ENCODE results near the gene KCNK13. TPM values are rescaled to one million over a fixed set of nuclear protein-coding genes. Genes with fewer than 3 reads are reported as not detected.
"Not testable (repeated sequence)": the region's sequence is repeated elsewhere in the genome, so short reads cannot be mapped to it uniquely, and the experiment has no call there.

Gene KCNK13
- total RNA-seq, result under 1 TPM; 0.15 to 0.32 TPM

DNA sequence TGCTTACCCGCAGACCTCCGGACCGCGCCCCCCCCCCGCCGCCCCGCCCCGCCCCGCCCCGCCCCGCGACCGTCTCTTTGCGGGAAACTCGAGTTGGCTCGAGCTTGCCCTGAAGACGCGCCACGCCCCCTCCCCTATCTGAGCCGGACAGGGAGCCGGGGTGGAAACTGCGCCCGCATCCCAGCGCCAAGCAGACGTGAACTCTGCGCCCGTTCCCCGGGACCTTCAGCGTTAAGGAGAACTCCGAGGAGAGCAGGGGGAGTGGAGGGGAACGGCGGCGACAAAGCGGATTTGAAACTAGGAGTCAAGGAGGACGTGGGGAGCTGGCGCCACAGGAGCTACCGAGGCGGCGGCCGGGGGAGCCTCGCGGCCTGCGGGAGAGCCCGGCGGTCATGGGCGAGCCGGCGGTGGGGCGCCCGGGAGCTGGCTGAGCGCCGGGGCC is at the start of gene KCNK13:
TSS of gene KCNK13 (plus strand) at position 310 of the 442 bp plus-strand sequence. CDS start 212 bp downstream, outside the sequence.
- H3K9ac ChIP-seq (ENCODE audit: low read depth in 2 of 2, low read length in 2 of 2), result no peak within 1 kb of the TSS
- intact Hi-C loops (cut with DNase I), result no loop called here

DNA sequence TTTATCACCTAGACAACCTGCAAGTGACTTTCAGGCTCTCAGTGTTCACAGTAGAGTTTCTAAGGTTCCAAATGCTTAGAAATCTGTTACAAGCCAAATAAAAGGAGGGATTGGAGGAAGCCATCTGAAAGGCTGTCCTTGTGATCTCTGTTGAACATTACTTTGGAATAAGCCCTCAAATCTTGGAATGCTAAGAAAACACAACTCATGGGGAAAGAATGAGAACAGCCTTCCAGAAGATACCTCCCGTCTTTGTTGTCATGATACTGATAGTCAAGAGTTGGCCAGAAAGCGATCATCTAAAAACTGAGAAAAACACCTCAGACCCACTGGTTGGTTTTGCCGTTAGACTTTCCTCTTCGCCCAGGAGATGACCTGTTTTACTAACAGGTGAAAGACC is 44.4 kb upstream of the KCNK13 start:
- Histone ChIP-seq H3K27ac (no peak overlapping the region), H3K4me1 (no peaks in the 10 kb centered on the region), H3K36me3 (no peaks in the 10 kb centered on the region), H3K9ac (ENCODE audit: low read depth in 2 of 2, low read length in 2 of 2) (no peak overlapping the region), H3K4me3 (no peak overlapping the region), H3K9me3 (no peaks in the 10 kb centered on the region), H3K27me3 (no peaks in the 10 kb centered on the region)
- DNase-seq, result no peak
- intact Hi-C loops (cut with DNase I), result no loop called here
- TF ChIP-seq, protein P1, sequence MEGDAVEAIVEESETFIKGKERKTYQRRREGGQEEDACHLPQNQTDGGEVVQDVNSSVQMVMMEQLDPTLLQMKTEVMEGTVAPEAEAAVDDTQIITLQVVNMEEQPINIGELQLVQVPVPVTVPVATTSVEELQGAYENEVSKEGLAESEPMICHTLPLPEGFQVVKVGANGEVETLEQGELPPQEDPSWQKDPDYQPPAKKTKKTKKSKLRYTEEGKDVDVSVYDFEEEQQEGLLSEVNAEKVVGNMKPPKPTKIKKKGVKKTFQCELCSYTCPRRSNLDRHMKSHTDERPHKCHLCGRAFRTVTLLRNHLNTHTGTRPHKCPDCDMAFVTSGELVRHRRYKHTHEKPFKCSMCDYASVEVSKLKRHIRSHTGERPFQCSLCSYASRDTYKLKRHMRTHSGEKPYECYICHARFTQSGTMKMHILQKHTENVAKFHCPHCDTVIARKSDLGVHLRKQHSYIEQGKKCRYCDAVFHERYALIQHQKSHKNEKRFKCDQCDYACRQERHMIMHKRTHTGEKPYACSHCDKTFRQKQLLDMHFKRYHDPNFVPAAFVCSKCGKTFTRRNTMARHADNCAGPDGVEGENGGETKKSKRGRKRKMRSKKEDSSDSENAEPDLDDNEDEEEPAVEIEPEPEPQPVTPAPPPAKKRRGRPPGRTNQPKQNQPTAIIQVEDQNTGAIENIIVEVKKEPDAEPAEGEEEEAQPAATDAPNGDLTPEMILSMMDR (IDR thresholded peaks at IDR 0.05), result no peak

More for the DNA sequence above, at the start of gene KCNK13:
- peak; percentile 19 for DNase-seq
- peaks cover 48% of the 10 kb centered on the region for H3K27me3 ChIP-seq
- TF ChIP-seq, protein P1 (IDR thresholded peaks at IDR 0.05), result no peak
- H3K4me1 ChIP-seq, result peaks cover 19% of the 10 kb centered on the region
- H3K9me3 ChIP-seq, result no peaks in the 10 kb centered on the region
- H3K36me3 ChIP-seq, result no peaks in the 10 kb centered on the region
- H3K27ac ChIP-seq, result no peak within 1 kb of the TSS
- peak within 1 kb of the TSS; percentile 44 for H3K4me3 ChIP-seq

DNA sequence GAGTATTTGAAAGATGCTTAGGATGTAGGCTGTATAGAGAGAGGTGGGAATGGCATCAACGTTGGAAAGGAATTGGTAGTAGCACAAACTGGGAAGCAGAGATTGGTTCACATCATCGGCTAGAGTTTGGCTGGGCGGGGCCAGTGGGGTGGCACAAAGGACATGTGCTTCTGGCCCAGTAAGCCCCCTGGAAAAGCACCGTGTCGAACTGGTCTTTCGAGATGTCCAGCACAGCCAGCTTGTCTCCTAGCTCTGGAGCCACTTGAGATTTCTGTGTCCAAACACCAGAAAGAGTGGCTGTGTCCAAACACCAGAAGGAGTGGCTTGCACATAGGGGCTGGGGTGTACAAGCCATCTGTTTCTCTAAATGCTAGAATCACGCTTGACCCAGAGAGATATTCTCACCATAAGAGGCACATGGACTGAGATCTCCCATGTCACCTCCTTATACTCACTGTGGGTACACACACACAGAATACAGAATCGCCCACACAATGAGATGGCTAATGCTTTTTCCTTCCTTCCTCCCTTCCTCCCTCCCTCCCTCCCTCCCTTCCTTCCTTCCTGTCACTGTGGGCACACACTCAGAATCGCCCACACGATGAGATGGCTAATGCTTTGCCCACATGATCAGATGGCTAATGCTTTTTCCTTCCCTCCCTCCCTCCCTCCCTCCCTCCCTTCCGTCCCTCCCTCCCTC is 41.8 kb upstream of the KCNK13 start:
- no peaks in the 10 kb centered on the region for H3K36me3 ChIP-seq
- TF ChIP-seq, protein P1 (IDR thresholded peaks at IDR 0.05), result no peak
- no peak overlapping the region for H3K27ac ChIP-seq
- H3K4me1 ChIP-seq, result no peaks in the 10 kb centered on the region
- H3K9me3 ChIP-seq, result no peaks in the 10 kb centered on the region
- no peak for DNase-seq
- intact Hi-C loops (cut with DNase I), result no loop called here
- H3K9ac ChIP-seq (ENCODE audit: low read depth in 2 of 2, low read length in 2 of 2), result no peak overlapping the region
- H3K4me3 ChIP-seq, result no peak overlapping the region
- H3K27me3 ChIP-seq, result no peaks in the 10 kb centered on the region

DNA sequence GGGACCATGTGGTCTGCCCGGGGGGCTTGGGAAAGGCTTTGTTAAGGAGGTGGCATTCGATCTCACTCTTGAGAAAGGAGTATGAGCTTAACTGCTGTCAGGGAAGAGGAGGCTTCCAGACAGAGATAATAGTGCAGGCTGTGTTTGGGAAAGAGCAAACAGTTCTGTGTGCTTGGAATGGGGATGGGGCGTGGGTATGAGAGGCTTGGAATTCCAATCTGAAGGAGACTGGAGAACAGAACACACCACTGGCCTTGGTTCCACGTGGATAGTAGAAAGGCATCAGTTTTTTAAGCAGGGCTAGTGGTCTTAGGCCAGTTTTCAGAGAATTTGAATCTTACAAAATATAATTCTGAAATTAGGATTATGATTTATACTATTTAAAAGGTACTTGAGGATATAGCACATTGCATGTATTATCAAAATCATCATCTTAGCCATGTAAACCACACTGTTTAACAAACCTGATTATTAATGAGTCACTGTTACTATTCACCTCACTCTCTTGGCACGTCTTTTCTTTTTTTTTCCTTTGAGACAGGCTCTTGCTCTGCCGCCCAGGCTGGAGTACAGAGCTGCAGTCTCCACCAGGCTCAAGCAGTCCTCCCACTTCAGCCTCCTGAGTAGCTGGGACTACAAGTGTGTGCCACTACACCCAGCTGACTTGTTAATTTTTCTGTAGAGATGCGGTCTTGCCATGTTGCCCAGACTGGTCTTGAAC is 38.5 kb upstream of the KCNK13 start:
- Histone ChIP-seq H3K4me1 (no peaks in the 10 kb centered on the region), H3K27me3 (no peaks in the 10 kb centered on the region), H3K9ac (ENCODE audit: low read depth in 2 of 2, low read length in 2 of 2) (no peak overlapping the region), H3K9me3 (no peaks in the 10 kb centered on the region), H3K4me3 (no peak overlapping the region), H3K27ac (no peak overlapping the region), H3K36me3 (no peaks in the 10 kb centered on the region)
- intact Hi-C loops (cut with DNase I), result no loop called here
- TF ChIP-seq, protein P1 (IDR thresholded peaks at IDR 0.05), result no peak
- no peak for DNase-seq

DNA sequence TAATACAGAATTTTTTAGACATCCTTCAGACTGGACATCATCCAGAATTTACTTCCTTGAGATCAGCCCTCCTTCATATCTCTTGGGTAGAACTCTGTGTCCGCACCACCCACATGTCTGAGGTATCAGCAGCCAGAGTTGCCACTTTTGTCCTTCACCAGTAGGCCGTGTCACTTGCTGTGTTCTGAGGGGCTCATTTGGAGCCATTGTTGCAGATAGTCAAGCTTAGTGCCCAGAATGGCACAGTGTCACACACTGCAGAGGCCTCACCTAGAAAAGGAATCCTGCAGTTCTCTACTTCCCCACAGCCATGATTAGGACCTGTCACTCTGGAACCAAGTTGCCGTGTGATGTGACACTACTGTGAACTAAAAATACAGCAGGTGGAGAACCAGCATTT is 36.9 kb upstream of the KCNK13 start:
- Histone ChIP-seq H3K27ac (no peak overlapping the region), H3K4me1 (no peaks in the 10 kb centered on the region), H3K9ac (ENCODE audit: low read depth in 2 of 2, low read length in 2 of 2) (no peak overlapping the region), H3K9me3 (no peaks in the 10 kb centered on the region), H3K36me3 (no peaks in the 10 kb centered on the region), H3K27me3 (no peaks in the 10 kb centered on the region), H3K4me3 (no peak overlapping the region)
- TF ChIP-seq, protein P1 (IDR thresholded peaks at IDR 0.05), result no peak
- DNase-seq, result no peak
- intact Hi-C loops (cut with DNase I), result no loop called here

DNA sequence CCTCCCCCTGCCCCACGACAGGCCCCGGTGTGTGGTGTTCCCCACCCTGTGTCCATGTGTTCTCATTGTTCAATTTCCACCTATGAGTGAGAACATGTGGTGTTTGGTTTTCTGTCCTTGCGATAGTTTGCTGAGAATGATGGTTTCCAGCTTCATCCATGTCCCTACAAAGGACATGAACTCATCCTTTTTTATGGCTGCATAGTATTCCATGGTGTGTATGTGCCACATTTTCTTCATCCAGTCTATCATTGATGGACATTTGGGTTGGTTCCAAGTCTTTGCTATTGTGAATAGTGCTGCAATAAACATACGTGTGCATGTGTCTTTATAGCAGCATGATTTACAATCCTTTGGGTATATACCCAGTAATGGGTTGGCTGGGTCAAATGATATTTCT is 35.2 kb upstream of the KCNK13 start:
- intact Hi-C loops (cut with DNase I); H3K27ac ChIP-seq; H3K4me1 ChIP-seq; H3K9me3 ChIP-seq; DNase-seq; H3K36me3 ChIP-seq; H3K27me3 ChIP-seq; H3K4me3 ChIP-seq; H3K9ac ChIP-seq (ENCODE audit: low read depth in 2 of 2, low read length in 2 of 2): not testable (repeated sequence)
